ENCODE results near the gene RALY.

RALY gene

GRCh38 chr20:34089175-34089479, 95.4 kb downstream of the RALY start:
- no peak for TF ChIP-seq CTCF (conservative IDR thresholded peaks at IDR 0.05; ENCODE audit: control insufficient read depth, insufficient read depth, low read depth, low read length)
- no peak for DNase-seq (ENCODE audit: low read depth)
- H3K4me3 ChIP-seq (ENCODE audit: control insufficient read depth, low read depth, low read length): no peak overlapping the region

DNA sequence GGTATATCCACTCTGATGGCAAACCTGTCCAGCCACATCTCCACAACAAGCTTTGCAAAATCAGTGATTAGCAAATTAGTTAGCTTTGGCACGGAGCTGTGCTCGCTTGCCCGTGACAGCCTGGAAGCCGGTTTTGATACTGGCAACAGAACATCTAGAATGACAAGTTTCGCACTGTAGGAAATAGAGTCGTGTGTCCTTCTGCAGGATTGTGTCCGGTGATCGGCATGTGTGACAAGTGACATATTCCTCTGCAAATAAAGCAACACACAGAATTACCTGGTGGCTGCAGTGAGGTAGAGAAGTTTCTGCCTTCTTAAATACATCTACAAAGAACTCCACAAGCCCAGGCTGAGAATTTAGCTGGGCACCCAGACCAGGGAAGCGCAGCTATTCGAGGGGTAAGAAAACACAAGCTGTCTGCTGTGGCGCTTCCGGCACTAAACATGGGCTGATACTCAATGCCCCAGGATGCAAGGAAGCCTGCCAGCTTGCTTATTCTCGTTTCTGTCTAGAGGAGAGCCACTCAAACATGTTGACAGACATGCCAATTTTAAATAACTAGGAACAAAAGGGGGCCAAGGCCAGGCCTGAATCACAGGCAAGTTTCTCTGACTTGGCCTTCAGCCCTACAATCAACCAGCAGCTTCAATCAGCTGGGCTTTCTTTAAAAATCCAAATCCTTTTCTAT, 96.1 kb downstream of the RALY start:
- no peak overlapping the region for H3K4me3 ChIP-seq (ENCODE audit: control insufficient read depth, low read depth, low read length)
- no peak for TF ChIP-seq CTCF (conservative IDR thresholded peaks at IDR 0.05; ENCODE audit: control insufficient read depth, insufficient read depth, low read depth, low read length)
- no peak for DNase-seq (ENCODE audit: low read depth)

GRCh38 chr20:34090645-34091044, 96.9 kb downstream of the RALY start:
- TF ChIP-seq CTCF (conservative IDR thresholded peaks at IDR 0.05; ENCODE audit: control insufficient read depth, insufficient read depth, low read depth, low read length): no peak
- no peak for DNase-seq (ENCODE audit: low read depth)
- H3K4me3 ChIP-seq (ENCODE audit: control insufficient read depth, low read depth, low read length): no peak overlapping the region

DNA sequence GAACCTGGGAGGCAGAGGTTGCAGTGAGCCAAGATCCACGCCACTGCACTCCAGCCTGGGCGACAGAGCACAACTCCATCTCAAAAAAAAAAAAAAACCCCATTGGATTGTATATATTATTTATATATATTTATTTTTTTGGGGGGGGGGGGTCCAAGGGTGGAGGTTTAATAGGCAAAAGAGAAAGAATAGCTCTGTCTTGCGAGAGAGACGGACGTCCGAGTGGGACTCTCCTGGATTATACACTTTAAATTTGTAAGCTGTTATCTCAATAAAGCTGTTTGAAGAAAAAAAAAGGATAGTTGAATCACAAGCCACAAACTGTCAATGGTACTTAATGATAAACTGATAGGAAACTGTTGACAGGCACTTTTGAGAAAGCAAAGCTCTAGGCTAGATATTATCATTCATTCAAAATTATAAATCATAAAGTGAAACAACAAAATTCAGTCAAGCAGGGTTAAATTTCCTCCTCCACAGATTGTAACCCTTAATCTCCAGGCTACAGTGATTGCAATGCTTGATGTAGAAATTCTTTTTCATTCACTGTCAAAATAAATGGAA, 98.0 kb downstream of the RALY start:
- DNase-seq (ENCODE audit: low read depth): no peak
- no peak for TF ChIP-seq CTCF (conservative IDR thresholded peaks at IDR 0.05; ENCODE audit: control insufficient read depth, insufficient read depth, low read depth, low read length)
- H3K4me3 ChIP-seq (ENCODE audit: control insufficient read depth, low read depth, low read length): no peak overlapping the region

DNA sequence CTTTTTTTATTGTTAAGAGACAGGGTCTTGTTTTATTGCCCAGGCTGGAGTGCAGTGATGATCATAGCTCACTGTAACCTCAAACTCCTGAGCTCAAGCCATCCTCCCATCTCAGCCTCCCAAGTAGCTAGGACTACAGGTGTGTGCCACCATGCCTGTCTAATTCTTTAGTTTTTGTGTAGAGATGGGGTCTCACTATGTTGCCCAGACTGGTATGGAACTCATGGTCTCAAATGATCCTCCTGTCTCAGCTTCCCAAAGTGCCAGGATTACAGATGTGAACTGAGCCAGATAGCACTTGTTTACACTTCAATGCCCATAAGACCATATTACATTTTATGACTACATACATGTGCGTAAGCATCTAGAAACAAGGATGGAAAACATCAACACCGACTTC, 100.2 kb downstream of the RALY start:
- DNase-seq (ENCODE audit: low read depth): no peak
- TF ChIP-seq CTCF (conservative IDR thresholded peaks at IDR 0.05; ENCODE audit: control insufficient read depth, insufficient read depth, low read depth, low read length): no peak

GRCh38 chr20:34095825-34096224, 102.1 kb downstream of the RALY start:
- no peak for TF ChIP-seq CTCF (conservative IDR thresholded peaks at IDR 0.05; ENCODE audit: control insufficient read depth, insufficient read depth, low read depth, low read length)
- DNase-seq (ENCODE audit: low read depth): no peak
- H3K4me3 ChIP-seq (ENCODE audit: control insufficient read depth, low read depth, low read length): no peak overlapping the region

More for the DNA sequence above, 100.2 kb downstream of the RALY start:
- no peak overlapping the region for H3K4me3 ChIP-seq (ENCODE audit: control insufficient read depth, low read depth, low read length)
